Measurements from ENCODE around the gene ZNF10. TPM values are rescaled to one million over a fixed set of nuclear protein-coding genes. Genes with fewer than 3 reads are reported as not detected.

The ZNF10 gene
- polyA plus RNA-seq, 1 experiment, result 2.0 TPM

- Histone ChIP-seq H3K36me3 (ENCODE audit: control insufficient read depth, insufficient read depth, low read length) (no peaks in the 10 kb centered on the region), H3K4me3 (ENCODE audit: low read depth, low read length) (no peak overlapping the region), H3K27me3 (ENCODE audit: control insufficient read depth, insufficient read depth, low read length) (no peaks in the 10 kb centered on the region)
- no peak for TF ChIP-seq CTCF (IDR thresholded peaks at IDR 0.05; ENCODE audit: insufficient read depth, low read depth, low read length)
- ChIA-PET CTCF (no interaction called here), POLR2A (no interaction called here)
- DNase-seq (ENCODE audit: low read depth), result no peak
These were observed 42.1 kb downstream of the ZNF10 start for GRCh38 chr12:133172491-133172890.

- H3K4me3 ChIP-seq (ENCODE audit: low read depth, low read length), result no peak overlapping the region
- TF ChIP-seq CTCF (IDR thresholded peaks at IDR 0.05; ENCODE audit: insufficient read depth, low read depth, low read length), result no peak
- POLR2A ChIA-PET, result no interaction called here
- CTCF ChIA-PET, result no interaction called here
- no peaks in the 10 kb centered on the region for H3K27me3 ChIP-seq (ENCODE audit: control insufficient read depth, insufficient read depth, low read length)
- DNase-seq (ENCODE audit: low read depth), result no peak
- H3K36me3 ChIP-seq (ENCODE audit: control insufficient read depth, insufficient read depth, low read length), result no peaks in the 10 kb centered on the region
These were observed 44.5 kb downstream of the ZNF10 start for GRCh38 chr12:133174901-133175300.

GRCh38 chr12:133180669-133181068, 50.2 kb downstream of the ZNF10 start:
- no peak for DNase-seq (ENCODE audit: low read depth)
- POLR2A ChIA-PET, result interaction anchor here (1.2 kb wide), 1 partner anchor 101 kb away, joined by 4 read pairs; no protein-coding TSS in a partner anchor
- no peak for TF ChIP-seq CTCF (IDR thresholded peaks at IDR 0.05; ENCODE audit: insufficient read depth, low read depth, low read length)
- CTCF ChIA-PET, result interaction anchor here (1.3 kb wide), 1 partner anchor 37 kb away, joined by 5 read pairs; no protein-coding TSS in a partner anchor
- no peak overlapping the region for H3K4me3 ChIP-seq (ENCODE audit: low read depth, low read length)
- H3K36me3 ChIP-seq (ENCODE audit: control insufficient read depth, insufficient read depth, low read length), result peaks cover 10% of the 10 kb centered on the region
- no peaks in the 10 kb centered on the region for H3K27me3 ChIP-seq (ENCODE audit: control insufficient read depth, insufficient read depth, low read length)

- no peaks in the 10 kb centered on the region for H3K27me3 ChIP-seq (ENCODE audit: control insufficient read depth, insufficient read depth, low read length)
- peak; percentile 92 for TF ChIP-seq CTCF (IDR thresholded peaks at IDR 0.05; ENCODE audit: insufficient read depth, low read depth, low read length)
- H3K36me3 ChIP-seq (ENCODE audit: control insufficient read depth, insufficient read depth, low read length), result peaks cover 10% of the 10 kb centered on the region
- DNase-seq (ENCODE audit: low read depth), result peak; percentile 35
- peak within 1 kb of the TSS; percentile 87 for H3K4me3 ChIP-seq (ENCODE audit: low read depth, low read length)
- POLR2A ChIA-PET, result interaction anchor here (1.2 kb wide), 1 partner anchor 101 kb away, joined by 4 read pairs; no protein-coding TSS in a partner anchor
- CTCF ChIA-PET, result interaction anchor here (1.3 kb wide), 1 partner anchor 37 kb away, joined by 5 read pairs; no protein-coding TSS in a partner anchor
These were observed 51.0 kb downstream of the ZNF10 start, which contains the start of gene ZNF268 for GRCh38 chr12:133181238-133181959. TSS of gene ZNF268 (plus strand) at chr12:133181495. CDS start at chr12:133181998, 503 bp downstream.

- ChIA-PET POLR2A (no interaction called here), CTCF (no interaction called here)
- no peaks in the 10 kb centered on the region for H3K27me3 ChIP-seq (ENCODE audit: control insufficient read depth, insufficient read depth, low read length)
- peaks cover 25% of the 10 kb centered on the region for H3K36me3 ChIP-seq (ENCODE audit: control insufficient read depth, insufficient read depth, low read length)
- no peak for TF ChIP-seq CTCF (IDR thresholded peaks at IDR 0.05; ENCODE audit: insufficient read depth, low read depth, low read length)
- DNase-seq (ENCODE audit: low read depth), result no peak
- H3K4me3 ChIP-seq (ENCODE audit: low read depth, low read length), result no peak overlapping the region
These were observed 59.7 kb downstream of the ZNF10 start for GRCh38 chr12:133190176-133190575.
